ENCODE results near the gene ABLIM3. TPM values are rescaled to one million over a fixed set of nuclear protein-coding genes. Genes with fewer than 3 reads are reported as not detected.

The ABLIM3 gene
- polyA plus RNA-seq, 1 of the 3 experiments (the other 2 are of a cell fraction): 5.9 TPM

GRCh38 chr5:149228618-149229297 lies 87.5 kb downstream of the ABLIM3 start:
- H3K4me1 ChIP-seq (ENCODE audit: control insufficient read depth in 1 of 2, insufficient read depth in 2 of 2, low read depth in 1 of 2, low read length in 1 of 2): peaks cover 0 to 8% of the 10 kb centered on the region in 2 experiments; a peak in 1 of 4 replicates
- H3K27me3 ChIP-seq (ENCODE audit: insufficient read depth): no peaks in the 10 kb centered on the region
- H3K79me2 ChIP-seq (ENCODE audit: insufficient read depth): no peaks in the 10 kb centered on the region
- TF ChIP-seq, protein P1, sequence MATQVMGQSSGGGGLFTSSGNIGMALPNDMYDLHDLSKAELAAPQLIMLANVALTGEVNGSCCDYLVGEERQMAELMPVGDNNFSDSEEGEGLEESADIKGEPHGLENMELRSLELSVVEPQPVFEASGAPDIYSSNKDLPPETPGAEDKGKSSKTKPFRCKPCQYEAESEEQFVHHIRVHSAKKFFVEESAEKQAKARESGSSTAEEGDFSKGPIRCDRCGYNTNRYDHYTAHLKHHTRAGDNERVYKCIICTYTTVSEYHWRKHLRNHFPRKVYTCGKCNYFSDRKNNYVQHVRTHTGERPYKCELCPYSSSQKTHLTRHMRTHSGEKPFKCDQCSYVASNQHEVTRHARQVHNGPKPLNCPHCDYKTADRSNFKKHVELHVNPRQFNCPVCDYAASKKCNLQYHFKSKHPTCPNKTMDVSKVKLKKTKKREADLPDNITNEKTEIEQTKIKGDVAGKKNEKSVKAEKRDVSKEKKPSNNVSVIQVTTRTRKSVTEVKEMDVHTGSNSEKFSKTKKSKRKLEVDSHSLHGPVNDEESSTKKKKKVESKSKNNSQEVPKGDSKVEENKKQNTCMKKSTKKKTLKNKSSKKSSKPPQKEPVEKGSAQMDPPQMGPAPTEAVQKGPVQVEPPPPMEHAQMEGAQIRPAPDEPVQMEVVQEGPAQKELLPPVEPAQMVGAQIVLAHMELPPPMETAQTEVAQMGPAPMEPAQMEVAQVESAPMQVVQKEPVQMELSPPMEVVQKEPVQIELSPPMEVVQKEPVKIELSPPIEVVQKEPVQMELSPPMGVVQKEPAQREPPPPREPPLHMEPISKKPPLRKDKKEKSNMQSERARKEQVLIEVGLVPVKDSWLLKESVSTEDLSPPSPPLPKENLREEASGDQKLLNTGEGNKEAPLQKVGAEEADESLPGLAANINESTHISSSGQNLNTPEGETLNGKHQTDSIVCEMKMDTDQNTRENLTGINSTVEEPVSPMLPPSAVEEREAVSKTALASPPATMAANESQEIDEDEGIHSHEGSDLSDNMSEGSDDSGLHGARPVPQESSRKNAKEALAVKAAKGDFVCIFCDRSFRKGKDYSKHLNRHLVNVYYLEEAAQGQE (IDR thresholded peaks at IDR 0.05; ENCODE audit: low read depth, low read length): peak; percentile 70; the same call in 1 of the 2 replicates
- TF ChIP-seq ELF1 (IDR thresholded peaks at IDR 0.05) (no peak), CTCF (IDR thresholded peaks at IDR 0.05) (peak; percentile 86), USF2 (IDR thresholded peaks at IDR 0.05; ENCODE audit: borderline replicate concordance, low read depth, low read length) (no peak), SMC3 (IDR thresholded peaks at IDR 0.05; ENCODE audit: low read depth, low read length) (peak; percentile 63), GABPA (IDR thresholded peaks at IDR 0.05; ENCODE audit: low read depth) (peak; percentile 49; the same call in 1 of the 2 replicates), NRF1 (IDR thresholded peaks at IDR 0.05; ENCODE audit: low read depth, low read length) (no peak), RAD21 (IDR thresholded peaks at IDR 0.05; ENCODE audit: low read length) (peak; percentile 75), FOSL2 (IDR thresholded peaks at IDR 0.05; ENCODE audit: borderline replicate concordance, low read depth) (no peak)
- no peak overlapping the region; a peak in 1 of 4 replicates for H3K4me3 ChIP-seq (ENCODE audit: low read depth in 2 of 2, low read length in 1 of 2)
- ChIA-PET CTCF (interaction anchor here (0.6 to 1.5 kb wide), 10 partner anchors 11 to 498 kb away, joined by 3 to 10 read pairs (median 3); partner anchors contain the start of gene ABLIM3), POLR2A (no interaction called here)
- 0 out of 4 replicates have a peak overlapping the region, but pooled peaks of 1 of the 2 experiments have one; percentile 2 for H3K27ac ChIP-seq (ENCODE audit: low read depth in 2 of 2, low read length in 1 of 2)
- H3K9me2 ChIP-seq: no peaks in the 10 kb centered on the region
- peaks cover 16% of the 10 kb centered on the region for H3F3A ChIP-seq (replicated peaks; ENCODE audit: insufficient read depth)
- DNase-seq: peak; percentile 34
- no peaks in the 10 kb centered on the region for H3K9me3 ChIP-seq
- H4K20me1 ChIP-seq (ENCODE audit: insufficient read depth): no peaks in the 10 kb centered on the region
- 35% methylated on average over 5 of the region's 5 CpGs for WGBS (ENCODE audit: low lambda C conversion rate)
- no peak overlapping the region for H2AFZ ChIP-seq (ENCODE audit: low read depth)
- peaks cover 0 to under 1% of the 10 kb centered on the region in 2 experiments for H3K36me3 ChIP-seq (replicated peaks in 1 of 2; ENCODE audit: control insufficient read depth in 1 of 2, insufficient read depth in 2 of 2, low read length in 1 of 2)
- no peak overlapping the region for H3K4me2 ChIP-seq
- H3K9ac ChIP-seq: no peak overlapping the region
